Measurements from ENCODE around the gene PRAMEF4.
"Not testable (repeated sequence)": the region's sequence is repeated elsewhere in the genome, so short reads cannot be mapped to it uniquely, and the experiment has no call there.

PRAMEF4 gene

GRCh38 chr1:12886101-12886500 is at the start of gene PRAMEF4:
PRAMEF4 (minus strand) TSS chr1:12886201; CDS start chr1:12883394, 2,807 bp downstream.
- DNase-seq (ENCODE audit: low read depth), result not testable (repeated sequence)

- not testable (repeated sequence) for DNase-seq (ENCODE audit: low read depth)
These were observed 38.4 kb upstream of the PRAMEF4 start for GRCh38 chr1:12924368-12924767.

GRCh38 chr1:12921749-12922148 is 35.7 kb upstream of the PRAMEF4 start:
- DNase-seq (ENCODE audit: low read depth), result not testable (repeated sequence)

GRCh38 chr1:12916310-12916709 is 30.3 kb upstream of the PRAMEF4 start, which contains the start of gene PRAMEF7:
PRAMEF7 (plus strand) TSS chr1:12916610; CDS start chr1:12917693, 1,083 bp downstream.
- not testable (repeated sequence) for DNase-seq (ENCODE audit: low read depth)

- not testable (repeated sequence) for DNase-seq (ENCODE audit: low read depth)
These were observed 18.0 kb upstream of the PRAMEF4 start for GRCh38 chr1:12903793-12904572.

GRCh38 chr1:12899186-12899585 is 13.2 kb upstream of the PRAMEF4 start:
- not testable (repeated sequence) for DNase-seq (ENCODE audit: low read depth)

- DNase-seq (ENCODE audit: low read depth), result not testable (repeated sequence)
These were observed 12.2 kb upstream of the PRAMEF4 start, which contains the start of gene PRAMEF10 for GRCh38 chr1:12898170-12898569. PRAMEF10 (minus strand) TSS chr1:12898270; CDS start chr1:12895847, 2,423 bp downstream.

- DNase-seq (ENCODE audit: low read depth), result not testable (repeated sequence)
These were observed 7.5 kb downstream of the PRAMEF4 start for GRCh38 chr1:12878453-12878852.

- DNase-seq (ENCODE audit: low read depth), result not testable (repeated sequence)
These were observed 22.7 kb downstream of the PRAMEF4 start for GRCh38 chr1:12863131-12863880.

- not testable (repeated sequence) for DNase-seq (ENCODE audit: low read depth)
These were observed 29.2 kb downstream of the PRAMEF4 start, which contains the start of gene PRAMEF2 for GRCh38 chr1:12856786-12857185. PRAMEF2 (plus strand) TSS chr1:12857086; CDS start chr1:12859010, 1,924 bp downstream.

GRCh38 chr1:12851779-12852178 is 34.2 kb downstream of the PRAMEF4 start:
- no peak for DNase-seq (ENCODE audit: low read depth)

GRCh38 chr1:12848620-12849019 is 37.4 kb downstream of the PRAMEF4 start, which contains the start of gene HNRNPCL1:
HNRNPCL1 (minus strand) TSS chr1:12848720; CDS start chr1:12848289, 431 bp downstream.
- not testable (repeated sequence) for DNase-seq (ENCODE audit: low read depth)

- not testable (repeated sequence) for DNase-seq (ENCODE audit: low read depth)
These were observed 52.8 kb downstream of the PRAMEF4 start for GRCh38 chr1:12833251-12833650.

- not testable (repeated sequence) for DNase-seq (ENCODE audit: low read depth)
These were observed 54.7 kb downstream of the PRAMEF4 start, which contains the start of gene PRAMEF11 for GRCh38 chr1:12831310-12831709. PRAMEF11 (minus strand) TSS chr1:12831410; CDS start chr1:12828789, 2,621 bp downstream.
